GM12801 (cell line): ENCODE results near the gene SLIT3.

Experiments
- TF ChIP-seq, protein P1 (sequence below): IDR thresholded peaks from one replicate; pipeline ENCODE4 v1.5.1; 2011; ENCODE audit warnings: control low read depth; ENCODE audit not compliant: insufficient read length; ENCODE audit errors: extremely low read depth

The SLIT3 gene

DNA sequence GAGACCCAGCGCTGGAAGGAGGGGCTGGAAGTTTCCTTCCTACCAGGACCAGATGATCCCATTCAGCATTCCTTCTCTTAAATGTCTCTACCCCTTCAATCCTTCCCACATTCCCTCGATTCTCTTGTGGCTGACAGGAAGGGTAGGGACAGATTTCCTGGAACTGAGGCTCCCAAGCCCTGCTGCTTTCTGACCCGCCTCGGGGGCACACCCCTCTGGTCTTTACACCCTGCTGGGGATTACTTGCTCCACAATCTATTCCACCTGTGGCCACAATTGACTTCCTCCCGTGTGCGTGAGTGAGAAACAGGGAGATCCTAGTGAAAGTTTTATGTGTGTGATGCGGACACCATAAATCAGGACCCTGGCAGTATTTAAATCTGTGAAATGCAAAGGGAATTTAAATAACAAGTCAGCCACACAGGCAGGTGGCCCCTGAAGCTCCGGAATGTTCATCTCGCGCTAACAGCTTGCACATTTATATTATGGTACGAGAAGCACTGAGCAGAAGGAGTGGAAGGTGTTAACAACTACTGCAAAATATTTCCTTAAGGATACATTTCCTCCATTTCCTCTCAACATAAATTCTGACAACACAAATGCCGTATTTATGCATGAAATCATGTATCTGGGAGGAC is 237.5 kb downstream of the SLIT3 start:
- TF ChIP-seq, protein P1, sequence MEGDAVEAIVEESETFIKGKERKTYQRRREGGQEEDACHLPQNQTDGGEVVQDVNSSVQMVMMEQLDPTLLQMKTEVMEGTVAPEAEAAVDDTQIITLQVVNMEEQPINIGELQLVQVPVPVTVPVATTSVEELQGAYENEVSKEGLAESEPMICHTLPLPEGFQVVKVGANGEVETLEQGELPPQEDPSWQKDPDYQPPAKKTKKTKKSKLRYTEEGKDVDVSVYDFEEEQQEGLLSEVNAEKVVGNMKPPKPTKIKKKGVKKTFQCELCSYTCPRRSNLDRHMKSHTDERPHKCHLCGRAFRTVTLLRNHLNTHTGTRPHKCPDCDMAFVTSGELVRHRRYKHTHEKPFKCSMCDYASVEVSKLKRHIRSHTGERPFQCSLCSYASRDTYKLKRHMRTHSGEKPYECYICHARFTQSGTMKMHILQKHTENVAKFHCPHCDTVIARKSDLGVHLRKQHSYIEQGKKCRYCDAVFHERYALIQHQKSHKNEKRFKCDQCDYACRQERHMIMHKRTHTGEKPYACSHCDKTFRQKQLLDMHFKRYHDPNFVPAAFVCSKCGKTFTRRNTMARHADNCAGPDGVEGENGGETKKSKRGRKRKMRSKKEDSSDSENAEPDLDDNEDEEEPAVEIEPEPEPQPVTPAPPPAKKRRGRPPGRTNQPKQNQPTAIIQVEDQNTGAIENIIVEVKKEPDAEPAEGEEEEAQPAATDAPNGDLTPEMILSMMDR = no peak

DNA sequence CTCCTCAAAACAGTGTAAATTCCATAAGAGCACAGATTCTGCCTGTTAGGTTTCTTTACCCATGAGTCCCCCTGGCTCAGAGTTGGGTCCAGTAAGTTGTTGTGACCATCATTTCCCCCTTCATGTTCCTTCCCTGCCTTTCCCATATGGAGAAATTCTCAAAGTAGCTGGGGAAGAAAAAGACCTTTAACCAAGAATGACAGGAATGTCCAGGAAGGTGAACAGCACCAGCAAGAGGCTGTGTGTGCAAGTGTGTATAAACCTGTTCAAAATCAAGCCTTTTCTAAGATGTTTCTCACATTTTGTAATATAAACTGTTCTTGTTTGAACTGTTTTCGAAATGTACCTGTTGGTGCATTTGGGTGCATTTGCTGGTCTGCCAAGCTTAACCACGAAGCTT is 238.2 kb downstream of the SLIT3 start:
- TF ChIP-seq, protein P1 = no peak

DNA sequence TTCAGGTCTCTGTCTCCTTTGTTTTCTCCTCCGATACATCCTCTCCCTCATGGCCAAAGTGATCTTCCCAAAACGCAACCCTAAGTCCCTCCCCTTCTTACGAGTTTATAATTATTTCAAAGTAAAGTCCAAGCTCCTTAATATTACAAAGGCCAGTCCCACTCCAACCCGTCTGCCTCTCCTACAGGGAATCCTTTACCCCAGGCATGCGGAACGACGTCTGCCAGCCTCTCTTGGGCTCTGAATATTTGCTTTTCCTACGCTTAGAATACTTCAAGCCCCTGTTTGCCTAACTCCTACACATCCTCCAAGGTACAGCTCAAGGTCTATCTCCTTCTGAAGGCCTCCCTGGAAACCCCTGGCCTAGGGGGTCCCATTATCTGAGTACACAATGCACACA is 246.4 kb downstream of the SLIT3 start:
- TF ChIP-seq, protein P1 = no peak

DNA sequence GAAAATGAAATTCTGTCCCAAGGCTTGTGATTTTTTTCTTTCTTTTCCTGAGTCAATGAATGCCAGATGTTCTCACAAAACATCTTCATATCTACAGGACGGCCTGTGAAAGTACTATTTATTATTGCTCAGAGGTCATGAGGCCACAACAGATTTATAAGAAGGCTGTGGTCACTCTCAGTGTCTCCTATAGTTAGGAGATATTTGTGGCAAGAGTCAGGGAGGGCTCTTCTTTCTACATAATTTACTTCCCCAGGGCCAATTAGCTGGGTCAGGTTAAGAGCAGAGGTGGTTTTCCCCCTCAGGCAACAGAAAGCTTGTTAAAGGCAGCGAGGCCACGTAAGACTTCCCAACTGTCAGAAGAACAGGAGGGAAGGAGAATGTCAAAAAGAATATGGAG is 248.7 kb downstream of the SLIT3 start:
- TF ChIP-seq, protein P1 = no peak

DNA sequence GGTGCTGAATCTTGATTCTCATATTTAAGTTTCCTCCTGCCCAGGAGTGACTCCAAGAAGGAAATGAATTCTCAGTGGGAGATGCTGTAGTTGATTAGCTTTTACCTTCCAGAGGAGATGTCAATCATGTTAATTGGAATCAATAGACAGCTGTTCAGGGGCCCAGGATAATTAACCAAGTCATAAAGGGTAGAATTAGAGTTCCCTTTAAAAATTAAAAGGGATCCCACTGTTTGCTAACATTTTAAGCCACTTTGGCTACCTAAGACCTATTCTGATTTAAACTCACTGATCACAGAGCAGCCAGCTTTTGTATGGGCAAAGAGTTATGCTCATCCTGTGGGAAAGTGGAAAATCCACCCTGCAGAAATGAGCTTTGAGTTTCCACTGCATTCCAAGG is 249.6 kb downstream of the SLIT3 start:
- TF ChIP-seq, protein P1 = no peak

DNA sequence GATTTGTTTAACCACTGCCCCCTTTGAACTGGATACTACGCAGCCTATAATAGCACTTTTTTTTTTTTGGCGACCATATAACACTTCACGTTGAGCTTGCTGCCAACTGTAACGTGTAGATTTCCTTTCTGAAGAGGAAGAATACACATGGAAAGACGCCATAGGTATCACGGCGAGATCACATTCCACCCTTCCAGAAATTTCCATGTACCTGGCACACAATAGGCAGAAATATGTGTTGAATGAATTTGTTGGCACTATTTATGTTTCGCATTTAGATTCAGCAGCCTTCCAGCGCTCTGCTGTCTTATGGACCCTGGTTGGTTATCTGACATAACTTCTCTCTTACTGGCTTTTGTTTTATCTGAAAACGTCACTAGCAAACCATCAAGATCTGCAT is 250.3 kb downstream of the SLIT3 start:
- TF ChIP-seq, protein P1 = no peak

DNA sequence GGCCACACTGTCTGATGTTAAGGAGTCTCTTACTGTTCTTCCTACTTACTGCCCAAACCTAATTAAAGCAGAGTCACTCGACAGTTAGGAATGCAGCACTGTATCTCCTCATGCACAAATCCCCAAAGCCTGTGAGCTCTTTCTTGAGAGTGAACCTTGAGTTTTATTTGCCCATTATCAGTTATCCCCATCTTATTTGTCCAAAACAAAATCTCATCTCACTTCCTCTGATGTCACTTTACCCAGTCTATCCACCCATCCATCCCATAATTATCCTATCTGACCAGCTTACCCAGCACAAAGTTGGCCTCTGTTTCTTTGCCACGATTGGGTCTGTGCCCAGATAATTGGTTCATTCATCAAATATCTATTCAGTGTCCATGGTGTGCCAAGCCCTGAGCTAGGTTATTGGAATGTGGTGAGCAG is 250.8 kb downstream of the SLIT3 start:
- TF ChIP-seq, protein P1 = no peak

DNA sequence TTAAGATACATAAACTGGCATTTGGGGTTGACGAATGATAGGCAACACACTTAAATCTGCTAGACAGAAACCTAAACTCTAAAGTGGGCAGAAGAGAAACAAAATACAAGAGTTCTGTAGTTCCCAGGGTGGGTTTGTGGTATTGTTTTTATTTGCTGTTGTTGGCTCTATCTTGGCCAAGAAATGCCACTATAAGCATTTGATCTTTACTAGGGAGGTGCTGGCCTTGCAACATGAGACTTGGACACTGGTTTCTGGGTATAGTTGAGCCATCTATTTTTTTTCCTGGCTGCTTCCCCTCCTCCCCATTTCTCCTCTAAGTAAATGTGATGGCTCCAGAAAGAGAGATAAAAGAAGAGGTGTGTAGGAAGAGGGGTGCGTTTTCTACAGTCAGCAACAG is 251.2 kb downstream of the SLIT3 start:
- TF ChIP-seq, protein P1 = no peak
